Ovary (tissue), 9 donors: ENCODE data around the gene COL6A3. TPM values are rescaled to one million over a fixed set of nuclear protein-coding genes. Genes with fewer than 3 reads are reported as not detected.

ENCODE experiments used
- DNase-seq, 5 donors: peaks; one replicate each; pipeline ENCODE4 v3.0.0-alpha.2; 2019 to 2020
- H3K27ac ChIP-seq, 2 donors: fragments of 200-600 bp; one replicate each; pipeline versions ENCODE4 v1.5.1 to v1.8.0; 2019 to 2022
- H3K27me3 ChIP-seq: fragments of 200-600 bp; one replicate; pipeline ENCODE4 v1.8.0; 2022
- H3K36me3 ChIP-seq: fragments of 200-600 bp; sonication (generic); one replicate; pipeline ENCODE4 v1.5.1; 2019
- H3K4me1 ChIP-seq: one replicate; pipeline ENCODE4 v1.8.1; 2013; ENCODE audit warnings: mild to moderate bottlenecking, moderate library complexity; ENCODE audit not compliant: insufficient read depth
- H3K4me3 ChIP-seq: fragments of 200-600 bp; sonication (generic); one replicate; pipeline ENCODE4 v1.5.1; 2017
- H3K9me3 ChIP-seq, 2 donors: fragments of 200-600 bp in 1 of 2; sonication (generic) in 1 of 2; one replicate each; pipeline versions ENCODE4 v1.5.1 to v1.8.1; 2013 to 2019; ENCODE audit warnings: mild to moderate bottlenecking in 1 of 2, moderate library complexity in 1 of 2
- CTCF ChIP-seq, 3 donors: fragments of 450-650 bp in 2 of 3; fragments of 200-600 bp in 1 of 3; IDR thresholded peaks; one replicate each; pipeline versions ENCODE4 v1.5.1 to v1.8.0; 2016 to 2022; ENCODE audit warnings: antibody characterized with exemption in 3 of 3, mild to moderate bottlenecking in 1 of 3
- EP300 ChIP-seq: sonication (generic); formaldehyde crosslinking; IDR thresholded peaks from one replicate; pipeline ENCODE4 v1.6.1; 2017; ENCODE audit warnings: antibody characterized with exemption
- POLR2A ChIP-seq: fragments of 450-650 bp; IDR thresholded peaks from one replicate; pipeline ENCODE4 v1.6.1; 2017; ENCODE audit warnings: antibody characterized with exemption, mild to moderate bottlenecking, moderate library complexity
- WGBS, 3 donors: extraction: QIAGEN DNeasy Blood & Tissue Kit in 1 of 3; methylation state at CpG; one replicate each; pipeline versions ENCODE4 v1.1.5 to v1.1.7; 2013 to 2017; 5-methylcytosine and 5-hydroxymethylcytosine counted together
- intact Hi-C, 4 donors: fragments of 100-400 bp; cut with DNase I; formaldehyde crosslinking; loops; one replicate each; pipeline versions ENCODE4 v1.11.0 to v1.15.1; 2022 to 2023
- polyA plus RNA-seq, 2 donors: library from polyadenylated mRNA; stranded (reverse); fragments of 200-250 nt in 1 of 2; fragments of 350-450 nt in 1 of 2; fragmentation: Illumina TruSeq in 1 of 2; extraction: RNeasy Lipid Tissue Mini Kit (QIAGEN cat#74804) in 1 of 2; gene quantifications; one replicate each; pipeline ENCODE4 v1.2.3, GENCODE V29; 2013 to 2014
- total RNA-seq, 7 donors: library from RNA; depleted of rRNA in 2 of 7; stranded (reverse); fragments of >200 nt in 2 of 7; fragmentation: NEBNext Ultra II Directional in 3 of 7; extraction: Animal tissue kit (Norgen Biotek cat#: 25700) in 3 of 7; gene quantifications; one replicate each; pipeline versions ENCODE4 v1.1.0 to v1.2.4, GENCODE V29; 2016 to 2023
- donor health status: DM: no; HTN: no; CAD: no; lungs with moderate emphysema.
- donor health status: DM: no; HTN: no; CAD: no.
- donor health status: Bipolar disorder and iron deficiency.
- donor health status: DM: yes; HTN: yes; CAD: no.
- donor health status: DM: no; HTN: no; CAD: no.
- donor health status: DM: yes; HTN: yes; CAD: no.

The COL6A3 gene
- total and polyA plus RNA-seq, 9 donors: 105 to 520 (median 378) TPM

- Histone ChIP-seq H3K27ac (peak overlapping the region in 1 of 2 donors; percentile 45), H3K4me1 (peaks cover 7% of the 10 kb centered on the region), H3K36me3 (no peaks in the 10 kb centered on the region), H3K4me3 (no peak overlapping the region), H3K27me3 (no peaks in the 10 kb centered on the region), H3K9me3 (no peaks in the 10 kb centered on the region)
- 45 to 58% (median 50%) methylated on average over 2 of the region's 2 CpGs for WGBS, 3 donors
- no peak for DNase-seq
- no peak for TF ChIP-seq CTCF (IDR thresholded peaks at IDR 0.05)
- TF ChIP-seq POLR2A: no peak
- no peak for TF ChIP-seq EP300
- intact Hi-C loops: no loop called here
Measured at GRCh38 chr2:237440819-237441281, 26.9 kb upstream of the COL6A3 start.

- Histone ChIP-seq H3K9me3 (no peaks in the 10 kb centered on the region), H3K27ac (no peak overlapping the region), H3K4me1 (peaks cover 15% of the 10 kb centered on the region), H3K36me3 (no peaks in the 10 kb centered on the region), H3K27me3 (no peaks in the 10 kb centered on the region), H3K4me3 (no peak overlapping the region)
- intact Hi-C loops: no loop called here
- no peak for DNase-seq
- WGBS, 3 donors: 49 to 52% (median 51%) methylated on average over 8 of the region's 8 CpGs
- TF ChIP-seq POLR2A (no peak), CTCF (IDR thresholded peaks at IDR 0.05) (no peak), EP300 (no peak)
Measured at GRCh38 chr2:237438080-237438940, 24.3 kb upstream of the COL6A3 start.

- no peaks in the 10 kb centered on the region for H3K36me3 ChIP-seq
- H3K27ac ChIP-seq: no peak overlapping the region
- TF ChIP-seq EP300 (no peak), POLR2A (no peak), CTCF (IDR thresholded peaks at IDR 0.05) (no peak)
- H3K9me3 ChIP-seq: no peaks in the 10 kb centered on the region
- H3K27me3 ChIP-seq: no peaks in the 10 kb centered on the region
- no peak overlapping the region for H3K4me3 ChIP-seq
- H3K4me1 ChIP-seq: peaks cover 15% of the 10 kb centered on the region
- DNase-seq: no peak
- 78 to 81% (median 80%) methylated on average over 5 of the region's 5 CpGs for WGBS, 3 donors
- intact Hi-C loops: no loop called here
Measured at GRCh38 chr2:237437566-237437965, 23.6 kb upstream of the COL6A3 start.

- H3K9me3 ChIP-seq: no peaks in the 10 kb centered on the region
- WGBS, 3 donors: 45 to 54% (median 52%) methylated on average over 10 of the region's 10 CpGs
- DNase-seq: peak in 2 of 5 donors; percentile 59 to 78
- H3K27me3 ChIP-seq: no peaks in the 10 kb centered on the region
- intact Hi-C loops: no loop called here
- H3K4me3 ChIP-seq: no peak overlapping the region
- peaks cover 13% of the 10 kb centered on the region for H3K4me1 ChIP-seq
- H3K36me3 ChIP-seq: no peaks in the 10 kb centered on the region
- TF ChIP-seq CTCF (IDR thresholded peaks at IDR 0.05) (no peak), POLR2A (no peak), EP300 (no peak)
- H3K27ac ChIP-seq: peak overlapping the region; percentile 57 to 77
Measured at GRCh38 chr2:237435844-237436587, 22.1 kb upstream of the COL6A3 start.
